Measurements from ENCODE around the gene VENTX. TPM values are rescaled to one million over a fixed set of nuclear protein-coding genes. Genes with fewer than 3 reads are reported as not detected.

VENTX gene
- total and polyA plus RNA-seq, 10 of the 15 experiments (the other 5 are each of a cell fraction or from before 2014, with no cell fraction given) = 0.05 TPM; not detected in 9

- no peak for FAIRE-seq
- WGBS (ENCODE audit: insufficient coverage, insufficient replicate concordance, low lambda C conversion rate, missing lambda C conversion rate) = 63% methylated on average over 22 of the region's 22 CpGs
- ChIA-PET POLR2A (no interaction called here), RAD21 (ENCODE audit: unreplicated experiment) (no interaction called here), SMC1A (ENCODE audit: uncharacterized antibody, unreplicated experiment) (no interaction called here), CTCF (no interaction called here)
- Histone ChIP-seq H2AFZ (ENCODE audit: control insufficient read depth, low read depth, low read length) (no peak overlapping the region), H4K20me1 (ENCODE audit: control insufficient read depth, insufficient read depth) (no peaks in the 10 kb centered on the region), H3K9ac (ENCODE audit: control insufficient read depth, insufficient read depth, low read length) (no peak overlapping the region), H3K4me2 (ENCODE audit: control insufficient read depth, insufficient read depth) (no peak overlapping the region), H3K36me3 (ENCODE audit: control insufficient read depth in 2 of 2, insufficient read depth in 2 of 2, low read length in 1 of 2) (no peaks in the 10 kb centered on the region), H3K27me3 (replicated peaks in 1 of 2; ENCODE audit: control insufficient read depth in 2 of 2, insufficient read depth in 2 of 2, low read length in 1 of 2) (no peaks in the 10 kb centered on the region), H3K79me2 (ENCODE audit: control insufficient read depth, insufficient read depth, low read length) (no peaks in the 10 kb centered on the region), H3K4me3 (no peak overlapping the region), H3K27ac (ENCODE audit: control insufficient read depth, insufficient read depth) (no peak overlapping the region), H3K9me3 (replicated peaks; ENCODE audit: control insufficient read depth, insufficient read depth, low read length) (no peaks in the 10 kb centered on the region), H3K4me1 (ENCODE audit: control insufficient read depth, insufficient read depth, low read length) (peaks cover 15% of the 10 kb centered on the region)
- no TSS peak for BruUV-seq (replicated peaks)
- intact Hi-C loops (cut with micrococcal nuclease; ENCODE audit: unreplicated experiment) (no loop called here), in situ Hi-C loops (cut with MboI) (no loop called here)
- no peak for DNase-seq (ENCODE audit: low read depth, low spot score)
- ATAC-seq = no peak
- TF ChIP-seq, protein P1, sequence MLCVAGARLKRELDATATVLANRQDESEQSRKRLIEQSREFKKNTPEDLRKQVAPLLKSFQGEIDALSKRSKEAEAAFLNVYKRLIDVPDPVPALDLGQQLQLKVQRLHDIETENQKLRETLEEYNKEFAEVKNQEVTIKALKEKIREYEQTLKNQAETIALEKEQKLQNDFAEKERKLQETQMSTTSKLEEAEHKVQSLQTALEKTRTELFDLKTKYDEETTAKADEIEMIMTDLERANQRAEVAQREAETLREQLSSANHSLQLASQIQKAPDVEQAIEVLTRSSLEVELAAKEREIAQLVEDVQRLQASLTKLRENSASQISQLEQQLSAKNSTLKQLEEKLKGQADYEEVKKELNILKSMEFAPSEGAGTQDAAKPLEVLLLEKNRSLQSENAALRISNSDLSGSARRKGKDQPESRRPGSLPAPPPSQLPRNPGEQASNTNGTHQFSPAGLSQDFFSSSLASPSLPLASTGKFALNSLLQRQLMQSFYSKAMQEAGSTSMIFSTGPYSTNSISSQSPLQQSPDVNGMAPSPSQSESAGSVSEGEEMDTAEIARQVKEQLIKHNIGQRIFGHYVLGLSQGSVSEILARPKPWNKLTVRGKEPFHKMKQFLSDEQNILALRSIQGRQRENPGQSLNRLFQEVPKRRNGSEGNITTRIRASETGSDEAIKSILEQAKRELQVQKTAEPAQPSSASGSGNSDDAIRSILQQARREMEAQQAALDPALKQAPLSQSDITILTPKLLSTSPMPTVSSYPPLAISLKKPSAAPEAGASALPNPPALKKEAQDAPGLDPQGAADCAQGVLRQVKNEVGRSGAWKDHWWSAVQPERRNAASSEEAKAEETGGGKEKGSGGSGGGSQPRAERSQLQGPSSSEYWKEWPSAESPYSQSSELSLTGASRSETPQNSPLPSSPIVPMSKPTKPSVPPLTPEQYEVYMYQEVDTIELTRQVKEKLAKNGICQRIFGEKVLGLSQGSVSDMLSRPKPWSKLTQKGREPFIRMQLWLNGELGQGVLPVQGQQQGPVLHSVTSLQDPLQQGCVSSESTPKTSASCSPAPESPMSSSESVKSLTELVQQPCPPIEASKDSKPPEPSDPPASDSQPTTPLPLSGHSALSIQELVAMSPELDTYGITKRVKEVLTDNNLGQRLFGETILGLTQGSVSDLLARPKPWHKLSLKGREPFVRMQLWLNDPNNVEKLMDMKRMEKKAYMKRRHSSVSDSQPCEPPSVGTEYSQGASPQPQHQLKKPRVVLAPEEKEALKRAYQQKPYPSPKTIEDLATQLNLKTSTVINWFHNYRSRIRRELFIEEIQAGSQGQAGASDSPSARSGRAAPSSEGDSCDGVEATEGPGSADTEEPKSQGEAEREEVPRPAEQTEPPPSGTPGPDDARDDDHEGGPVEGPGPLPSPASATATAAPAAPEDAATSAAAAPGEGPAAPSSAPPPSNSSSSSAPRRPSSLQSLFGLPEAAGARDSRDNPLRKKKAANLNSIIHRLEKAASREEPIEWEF (IDR thresholded peaks at IDR 0.05; ENCODE audit: insufficient replicate concordance, low read depth, low read length) = no peak
- TF ChIP-seq, protein P2, sequence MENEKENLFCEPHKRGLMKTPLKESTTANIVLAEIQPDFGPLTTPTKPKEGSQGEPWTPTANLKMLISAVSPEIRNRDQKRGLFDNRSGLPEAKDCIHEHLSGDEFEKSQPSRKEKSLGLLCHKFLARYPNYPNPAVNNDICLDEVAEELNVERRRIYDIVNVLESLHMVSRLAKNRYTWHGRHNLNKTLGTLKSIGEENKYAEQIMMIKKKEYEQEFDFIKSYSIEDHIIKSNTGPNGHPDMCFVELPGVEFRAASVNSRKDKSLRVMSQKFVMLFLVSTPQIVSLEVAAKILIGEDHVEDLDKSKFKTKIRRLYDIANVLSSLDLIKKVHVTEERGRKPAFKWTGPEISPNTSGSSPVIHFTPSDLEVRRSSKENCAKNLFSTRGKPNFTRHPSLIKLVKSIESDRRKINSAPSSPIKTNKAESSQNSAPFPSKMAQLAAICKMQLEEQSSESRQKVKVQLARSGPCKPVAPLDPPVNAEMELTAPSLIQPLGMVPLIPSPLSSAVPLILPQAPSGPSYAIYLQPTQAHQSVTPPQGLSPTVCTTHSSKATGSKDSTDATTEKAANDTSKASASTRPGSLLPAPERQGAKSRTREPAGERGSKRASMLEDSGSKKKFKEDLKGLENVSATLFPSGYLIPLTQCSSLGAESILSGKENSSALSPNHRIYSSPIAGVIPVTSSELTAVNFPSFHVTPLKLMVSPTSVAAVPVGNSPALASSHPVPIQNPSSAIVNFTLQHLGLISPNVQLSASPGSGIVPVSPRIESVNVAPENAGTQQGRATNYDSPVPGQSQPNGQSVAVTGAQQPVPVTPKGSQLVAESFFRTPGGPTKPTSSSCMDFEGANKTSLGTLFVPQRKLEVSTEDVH (IDR thresholded peaks at IDR 0.05; ENCODE audit: low read depth, partially characterized antibody) = no peak
- TF ChIP-seq SIX5 (IDR thresholded peaks at IDR 0.05; ENCODE audit: low read depth, low read length, severe bottlenecking) (no peak), RB1 (IDR thresholded peaks at IDR 0.05; ENCODE audit: borderline replicate concordance) (no peak), ZBTB33 (IDR thresholded peaks at IDR 0.05) (no peak), JUNB (IDR thresholded peaks at IDR 0.05) (no peak), IKZF1 (conservative IDR thresholded peaks at IDR 0.05) (no peak), NRF1 (conservative IDR thresholded peaks at IDR 0.05; ENCODE audit: low read depth, low read length) (no peak), IRF3 (IDR thresholded peaks at IDR 0.05) (no peak), ZNF274 (IDR thresholded peaks at IDR 0.05; ENCODE audit: insufficient read depth, insufficient read length) (no peak), GABPA (IDR thresholded peaks at IDR 0.05; ENCODE audit: low read depth) (no peak), TAF1 (IDR thresholded peaks at IDR 0.05; ENCODE audit: borderline replicate concordance, low read depth, low read length) (no peak), RFX5 (IDR thresholded peaks at IDR 0.05; ENCODE audit: low read depth, low read length) (no peak), NFYB (IDR thresholded peaks at IDR 0.05; ENCODE audit: insufficient read depth, low read depth, low read length) (no peak)
These were observed 15.8 kb downstream of the VENTX start for GRCh38 chr10:133253361-133253955.
